ENCODE results near the gene MRPL45. TPM values are rescaled to one million over a fixed set of nuclear protein-coding genes. Genes with fewer than 3 reads are reported as not detected.
A peak's percentile ranks its signal among the peaks of the same experiment; 100 is the strongest.

MRPL45 gene
- total and polyA plus RNA-seq, 7 donors, result 31.2 to 41.0 (median 35.8) TPM

DNA sequence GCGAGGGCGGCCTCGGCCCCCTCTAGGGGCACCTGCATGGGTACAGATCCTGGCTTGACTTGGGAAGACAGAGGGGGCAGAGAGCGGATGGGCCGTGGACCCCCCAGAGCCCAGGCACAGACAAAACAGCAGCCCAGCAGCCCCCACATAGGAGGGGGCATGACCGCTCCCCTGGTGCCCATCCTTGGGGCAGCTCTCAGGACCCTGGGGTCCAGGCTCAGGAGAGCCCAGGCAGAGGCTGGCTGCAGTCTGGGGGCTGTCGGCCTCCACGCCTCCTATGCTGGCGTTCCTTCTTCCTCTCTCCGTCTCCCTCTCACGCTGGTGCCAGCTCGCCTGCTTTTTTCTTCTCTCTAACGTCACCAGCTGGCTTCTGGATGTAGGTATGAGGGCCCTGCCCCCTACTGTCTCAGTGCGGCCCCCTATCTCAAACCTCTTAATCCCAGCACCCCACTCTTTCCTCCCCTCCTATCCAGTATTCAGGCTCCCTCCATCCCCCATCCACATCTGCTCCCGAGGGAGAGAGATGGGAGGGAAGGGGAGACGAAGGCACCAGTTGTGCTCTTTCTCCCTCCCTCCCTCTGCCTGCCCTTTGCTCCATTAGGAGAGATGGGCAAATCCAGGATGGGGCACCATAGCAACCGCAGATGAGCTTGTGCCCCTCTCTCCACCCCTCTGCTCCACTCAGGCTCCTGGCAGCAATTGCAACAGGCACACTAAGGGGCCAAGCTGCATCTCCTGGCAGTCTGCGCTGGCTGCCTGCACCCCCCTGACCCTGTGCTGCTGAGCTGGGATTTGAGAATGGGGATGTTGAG is 46.8 kb downstream of the MRPL45 start, which contains the start of gene GPR179:
TSS of gene GPR179 (minus strand) at position 349 of the 812 bp plus-strand sequence. CDS start at position 182, 167 bp downstream.
- WGBS, 2 donors, result 82 to 83% methylated on average over 18 of the region's 18 CpGs
- Histone ChIP-seq H3K27ac (no peak within 1 kb of the TSS), H3K9me3 (no peaks in the 10 kb centered on the region), H3K36me3 (no peaks in the 10 kb centered on the region), H3K4me1 (peaks cover 0 to 7% (median 1%) of the 10 kb centered on the region in 4 donors), H3K27me3 (no peaks in the 10 kb centered on the region), H3K4me3 (no peak within 1 kb of the TSS)
- intact Hi-C loops (cut with DNase I), result no loop called here
- TF ChIP-seq POLR2AphosphoS5 (IDR thresholded peaks at IDR 0.05) (no peak), EP300 (IDR thresholded peaks at IDR 0.05) (no peak), POLR2A (IDR thresholded peaks at IDR 0.05) (no peak)
- TF ChIP-seq, protein P1, sequence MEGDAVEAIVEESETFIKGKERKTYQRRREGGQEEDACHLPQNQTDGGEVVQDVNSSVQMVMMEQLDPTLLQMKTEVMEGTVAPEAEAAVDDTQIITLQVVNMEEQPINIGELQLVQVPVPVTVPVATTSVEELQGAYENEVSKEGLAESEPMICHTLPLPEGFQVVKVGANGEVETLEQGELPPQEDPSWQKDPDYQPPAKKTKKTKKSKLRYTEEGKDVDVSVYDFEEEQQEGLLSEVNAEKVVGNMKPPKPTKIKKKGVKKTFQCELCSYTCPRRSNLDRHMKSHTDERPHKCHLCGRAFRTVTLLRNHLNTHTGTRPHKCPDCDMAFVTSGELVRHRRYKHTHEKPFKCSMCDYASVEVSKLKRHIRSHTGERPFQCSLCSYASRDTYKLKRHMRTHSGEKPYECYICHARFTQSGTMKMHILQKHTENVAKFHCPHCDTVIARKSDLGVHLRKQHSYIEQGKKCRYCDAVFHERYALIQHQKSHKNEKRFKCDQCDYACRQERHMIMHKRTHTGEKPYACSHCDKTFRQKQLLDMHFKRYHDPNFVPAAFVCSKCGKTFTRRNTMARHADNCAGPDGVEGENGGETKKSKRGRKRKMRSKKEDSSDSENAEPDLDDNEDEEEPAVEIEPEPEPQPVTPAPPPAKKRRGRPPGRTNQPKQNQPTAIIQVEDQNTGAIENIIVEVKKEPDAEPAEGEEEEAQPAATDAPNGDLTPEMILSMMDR (IDR thresholded peaks at IDR 0.05), result no peak
- DNase-seq, result no peak

DNA sequence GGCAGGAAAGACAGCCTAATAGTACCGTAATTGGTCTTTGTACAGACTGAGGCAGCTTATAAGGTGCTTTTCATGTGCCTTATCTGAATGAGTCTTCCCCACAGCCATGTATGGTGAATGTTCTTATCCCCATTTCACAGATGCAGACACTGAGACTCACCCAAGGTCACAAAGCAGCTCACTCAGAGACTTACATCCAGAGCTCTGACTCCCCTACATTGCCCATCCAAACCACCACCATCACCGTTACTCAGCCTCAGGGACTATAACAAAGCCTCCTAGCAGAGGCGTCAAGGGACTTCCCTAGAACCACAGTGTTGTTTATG is 47.4 kb downstream of the MRPL45 start:
- Histone ChIP-seq H3K36me3 (no peaks in the 10 kb centered on the region), H3K27ac (no peak overlapping the region), H3K27me3 (no peaks in the 10 kb centered on the region), H3K4me1 (peaks cover 0 to 7% (median 1%) of the 10 kb centered on the region in 4 donors), H3K9me3 (no peaks in the 10 kb centered on the region), H3K4me3 (no peak overlapping the region)
- 86 to 87% methylated on average over 3 of the region's 3 CpGs for WGBS, 2 donors
- intact Hi-C loops (cut with DNase I), result no loop called here
- DNase-seq, result no peak
- TF ChIP-seq, protein P1 (IDR thresholded peaks at IDR 0.05), result no peak
- TF ChIP-seq EP300 (IDR thresholded peaks at IDR 0.05), result no peak
- no peak for TF ChIP-seq POLR2AphosphoS5 (IDR thresholded peaks at IDR 0.05)
- TF ChIP-seq POLR2A (IDR thresholded peaks at IDR 0.05), result no peak

DNA sequence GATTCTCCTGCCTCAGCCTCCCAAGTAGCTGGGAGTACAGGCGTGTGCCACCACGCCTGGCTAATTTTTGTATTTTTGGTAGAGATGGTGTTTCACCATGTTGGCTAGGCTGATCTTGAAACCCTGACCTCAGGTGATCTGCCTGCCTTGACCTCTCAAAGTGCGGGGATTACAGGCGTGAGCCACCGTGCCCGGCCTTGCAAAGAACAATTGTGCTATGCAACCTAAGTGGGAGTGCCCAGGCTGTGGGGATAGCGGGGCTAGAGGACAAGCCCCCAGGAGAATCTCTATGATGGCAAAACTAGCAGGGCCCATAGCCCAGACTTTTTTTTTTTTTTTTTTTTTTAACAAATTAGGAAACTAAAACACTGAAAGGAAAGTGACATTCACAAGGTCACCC is 48.8 kb downstream of the MRPL45 start:
- Histone ChIP-seq H3K36me3 (no peaks in the 10 kb centered on the region), H3K4me3 (no peak overlapping the region), H3K27me3 (no peaks in the 10 kb centered on the region), H3K9me3 (no peaks in the 10 kb centered on the region), H3K4me1 (peaks cover 0 to 7% (median 1%) of the 10 kb centered on the region in 4 donors), H3K27ac (no peak overlapping the region)
- DNase-seq, result no peak
- TF ChIP-seq POLR2A (IDR thresholded peaks at IDR 0.05) (no peak), EP300 (IDR thresholded peaks at IDR 0.05) (no peak), POLR2AphosphoS5 (IDR thresholded peaks at IDR 0.05) (no peak)
- TF ChIP-seq, protein P1 (IDR thresholded peaks at IDR 0.05), result no peak
- 93 to 95% methylated on average over 7 of the region's 7 CpGs for WGBS, 2 donors
- intact Hi-C loops (cut with DNase I), result no loop called here

DNA sequence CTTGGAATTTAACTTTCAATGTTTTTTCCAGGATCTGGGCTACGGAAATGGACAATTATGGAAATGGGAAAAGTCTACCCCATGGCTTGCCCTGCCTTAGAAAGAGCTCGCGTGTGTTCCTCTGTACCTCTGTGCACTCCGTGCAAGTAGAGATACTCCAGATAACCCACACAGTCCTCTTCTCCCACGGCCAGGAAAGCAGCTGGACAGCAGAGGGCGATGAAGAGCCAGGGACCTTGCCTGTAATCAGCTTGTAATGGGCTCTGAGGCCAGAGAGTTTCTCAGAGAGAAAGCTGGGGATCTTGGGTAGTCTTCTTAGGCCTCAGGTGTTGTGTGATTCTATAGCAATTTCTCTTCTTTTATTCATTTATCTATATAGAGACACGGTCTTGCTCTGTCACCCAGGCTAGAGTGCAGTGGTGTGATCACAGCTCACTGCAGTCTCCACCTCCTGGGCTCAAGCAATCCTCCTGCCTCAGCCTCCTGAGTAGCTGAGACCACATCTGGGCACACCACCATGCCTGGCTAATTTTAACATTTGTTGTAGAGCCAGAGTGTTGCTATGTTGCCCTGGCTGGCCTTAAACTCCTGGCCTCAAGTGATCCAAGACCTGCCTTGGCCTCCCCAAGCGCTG is 52.2 kb downstream of the MRPL45 start:
- Histone ChIP-seq H3K4me1 (peaks cover 0 to 19% (median 16%) of the 10 kb centered on the region in 4 donors), H3K4me3 (no peak overlapping the region), H3K27me3 (no peaks in the 10 kb centered on the region), H3K9me3 (no peaks in the 10 kb centered on the region), H3K36me3 (no peaks in the 10 kb centered on the region), H3K27ac (peak overlapping the region; percentile 20 to 61 (median 40))
- 14% methylated on average over 8 of the region's 8 CpGs for WGBS, 2 donors
- DNase-seq, result peak; percentile 91
- TF ChIP-seq POLR2AphosphoS5 (IDR thresholded peaks at IDR 0.05) (peak in 1 of 4 donors; percentile 22), POLR2A (IDR thresholded peaks at IDR 0.05) (no peak), EP300 (IDR thresholded peaks at IDR 0.05) (no peak)
- TF ChIP-seq, protein P1 (IDR thresholded peaks at IDR 0.05), result peak; percentile 81 to 87 (median 82)
- intact Hi-C loops (cut with DNase I), result loop anchor here (1.0 kb wide), 1 partner anchor 65 kb away; no protein-coding TSS in a partner anchor

Measured in sigmoid colon (tissue), 7 donors.